Measurements from ENCODE around the gene PLCXD1.
"Not testable (repeated sequence)": the region's sequence is repeated elsewhere in the genome, so short reads cannot be mapped to it uniquely, and the experiment has no call there.

Gene PLCXD1

GRCh38 chrX:295136-295535 is 14.0 kb downstream of the PLCXD1 start:
- DNase-seq: no peak

GRCh38 chrX:298993-299392 is 17.8 kb downstream of the PLCXD1 start:
- DNase-seq: no peak

GRCh38 chrX:300334-300733 is 19.2 kb downstream of the PLCXD1 start:
- DNase-seq: no peak

GRCh38 chrX:302975-303374 is 21.8 kb downstream of the PLCXD1 start:
- no peak for DNase-seq

DNA sequence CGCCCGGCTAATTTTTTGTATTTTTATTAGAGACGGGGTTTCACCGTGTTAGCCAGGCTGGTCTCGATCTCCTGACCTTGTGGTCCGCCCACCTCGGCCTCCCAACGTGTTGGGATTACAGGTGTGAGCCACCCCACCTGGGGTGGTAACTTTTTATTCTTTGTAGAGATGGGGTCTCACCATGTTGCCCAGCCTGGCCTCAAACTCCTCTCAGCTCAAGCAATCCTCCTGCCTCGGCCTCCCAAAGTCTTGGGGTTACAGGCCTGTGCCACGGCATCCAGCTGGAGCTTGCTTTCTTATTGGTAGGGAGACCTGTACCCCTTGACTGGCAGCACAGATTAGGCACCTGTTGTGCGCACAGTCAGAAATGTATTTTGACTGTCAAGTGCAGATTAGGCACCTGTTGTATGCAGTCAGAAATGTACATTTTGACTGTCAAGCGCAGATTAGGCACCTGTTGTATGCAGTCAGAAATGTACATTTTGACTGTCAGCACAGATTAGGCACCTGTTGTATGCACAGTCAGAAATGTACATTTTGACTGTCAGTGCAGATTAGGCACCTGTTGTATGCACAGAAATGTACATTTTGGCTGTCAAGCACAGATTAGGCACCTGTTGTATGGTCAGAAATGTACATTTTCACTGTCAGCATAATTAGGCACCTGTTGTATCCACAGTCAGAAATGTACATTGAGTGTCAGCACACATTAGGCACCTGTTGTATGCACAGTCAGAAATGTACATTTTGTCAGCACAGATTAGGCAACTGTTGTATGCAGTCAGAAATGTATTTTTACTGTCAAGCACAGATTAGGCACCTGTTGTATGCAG is 24.8 kb downstream of the PLCXD1 start:
- not testable (repeated sequence) for DNase-seq

DNA sequence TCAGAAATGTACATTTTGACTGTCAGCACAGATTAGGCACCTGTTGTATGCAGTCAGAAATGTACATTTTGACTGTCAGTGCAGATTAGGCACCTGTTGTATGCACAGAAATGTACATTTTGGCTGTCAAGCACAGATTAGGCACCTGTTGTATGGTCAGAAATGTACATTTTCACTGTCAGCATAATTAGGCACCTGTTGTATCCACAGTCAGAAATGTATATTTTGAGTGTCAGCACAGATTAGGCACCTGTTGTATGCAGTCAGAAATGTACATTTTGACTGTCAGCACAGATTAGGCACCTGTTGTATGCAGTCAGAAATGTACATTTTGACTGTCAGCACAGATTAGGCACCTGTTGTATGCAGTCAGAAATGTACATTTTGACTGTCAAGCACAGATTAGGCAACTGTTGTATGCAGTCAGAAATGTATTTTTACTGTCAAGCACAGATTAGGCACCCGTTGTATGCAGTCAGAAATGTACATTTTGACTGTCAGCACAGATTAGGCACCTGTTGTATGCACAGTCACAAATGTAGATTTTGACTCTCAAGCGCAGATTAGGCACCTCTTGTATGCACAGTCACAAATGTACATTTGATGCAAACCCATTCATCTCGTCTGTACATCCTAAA is 25.6 kb downstream of the PLCXD1 start:
- DNase-seq: not testable (repeated sequence)

DNA sequence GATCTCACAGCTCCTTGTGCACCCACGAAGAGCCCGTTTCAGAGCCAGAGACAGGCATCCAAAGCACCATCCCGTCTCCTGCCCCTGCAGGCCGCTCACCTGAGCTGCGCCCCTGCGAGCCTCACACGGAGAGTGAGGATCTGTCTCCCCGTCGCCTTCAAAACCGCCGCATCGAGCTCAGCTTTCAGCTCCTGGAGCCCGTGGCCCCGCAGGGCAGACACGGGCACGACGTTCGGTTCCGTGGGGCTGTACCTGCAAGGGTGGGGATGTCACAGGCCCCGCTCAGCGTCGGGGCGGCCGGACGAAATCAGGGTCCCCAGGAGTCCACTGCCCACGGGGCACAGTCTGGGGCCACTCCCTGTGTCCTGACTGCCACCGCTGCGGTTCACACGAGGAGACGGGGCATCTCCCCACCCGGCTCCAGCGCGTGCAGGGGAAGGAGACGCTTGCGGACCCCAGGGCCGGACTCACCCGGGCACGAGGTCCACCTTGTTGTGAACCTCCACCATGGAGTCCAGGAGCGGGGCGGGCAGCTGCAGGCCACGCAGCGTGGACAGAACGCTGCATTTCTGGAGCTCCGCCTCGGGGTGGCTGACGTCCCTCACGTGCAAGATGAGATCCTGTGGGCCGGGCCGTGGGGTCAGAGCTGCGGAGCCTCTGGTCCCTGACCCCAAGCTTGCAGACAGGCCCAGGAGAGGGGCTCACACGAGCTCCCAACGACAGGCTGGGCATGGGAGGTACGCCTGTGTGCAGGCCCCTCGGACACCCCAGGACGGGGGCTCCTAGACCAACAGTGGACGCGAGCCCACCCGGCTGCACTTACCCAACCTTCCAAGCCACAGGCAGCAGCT is 26.3 kb downstream of the PLCXD1 start:
- no peak for DNase-seq

- DNase-seq: no peak
These were observed 27.8 kb downstream of the PLCXD1 start for GRCh38 chrX:308821-309520.

DNA sequence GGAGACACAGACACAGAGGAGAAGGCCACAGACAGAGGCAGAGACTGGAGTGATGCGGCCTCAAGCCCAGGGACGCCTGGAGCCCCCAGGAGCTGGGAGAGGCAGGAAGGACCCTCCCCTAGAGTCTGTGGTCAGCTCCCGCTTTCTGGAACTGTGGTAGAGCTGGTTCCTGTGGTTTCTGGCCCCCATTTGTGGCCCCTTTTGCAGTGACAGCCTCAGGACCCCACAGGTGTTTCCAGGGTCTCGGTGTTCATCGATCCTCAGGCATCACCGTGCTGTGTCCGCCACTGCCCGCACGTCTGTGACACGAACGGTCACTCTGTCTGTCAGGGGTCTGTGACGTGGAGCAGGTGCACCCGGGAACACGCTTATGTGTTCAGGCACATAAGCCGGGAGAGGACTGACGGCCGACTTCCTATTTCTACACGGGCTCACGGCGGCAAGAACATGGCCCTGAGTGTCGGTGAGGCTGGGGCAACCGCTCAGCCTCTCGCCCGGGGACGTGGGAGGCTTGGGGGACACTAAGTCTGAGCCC is 29.5 kb downstream of the PLCXD1 start:
- no peak for DNase-seq

GRCh38 chrX:311156-312129 is 30.3 kb downstream of the PLCXD1 start:
- no peak for DNase-seq

DNA sequence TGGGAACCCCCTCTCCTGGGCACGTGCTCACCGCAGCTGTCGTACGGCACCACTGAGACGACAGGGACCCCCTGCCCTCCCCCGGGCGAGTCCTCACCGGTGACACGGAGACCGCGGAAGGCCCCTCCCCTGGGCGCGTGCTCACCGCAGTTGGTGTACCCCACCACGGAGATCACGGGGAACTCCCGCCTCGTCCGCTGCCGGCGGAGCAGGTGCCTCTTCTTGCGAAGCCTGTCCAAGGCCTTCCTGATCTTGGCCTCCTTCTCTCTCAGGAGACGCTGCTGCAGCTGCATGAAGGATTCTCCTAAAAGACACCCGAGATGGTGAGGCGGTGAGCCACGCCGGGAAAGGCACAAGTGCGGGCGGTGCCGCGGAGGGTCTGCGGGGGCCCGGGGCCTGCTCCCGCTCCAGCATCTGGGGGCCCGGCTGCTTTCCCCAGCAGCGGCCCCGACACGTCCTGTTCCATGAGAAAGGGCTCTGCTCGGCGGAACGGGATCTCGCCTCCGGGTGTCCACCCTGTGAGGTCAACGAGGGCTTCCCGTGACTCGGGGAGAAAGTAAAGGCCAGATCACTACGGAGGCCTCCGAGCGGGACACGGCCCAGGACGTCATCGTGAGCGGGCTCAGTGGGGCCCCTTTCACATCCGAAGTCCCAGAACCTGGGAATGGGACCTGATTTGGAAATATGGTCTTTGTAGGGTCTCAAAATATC is 31.6 kb downstream of the PLCXD1 start:
- no peak for DNase-seq

GRCh38 chrX:313546-313945 is 32.4 kb downstream of the PLCXD1 start:
- no peak for DNase-seq

GRCh38 chrX:314049-314448 is 32.9 kb downstream of the PLCXD1 start:
- no peak for DNase-seq

GRCh38 chrX:314781-315595 is 33.8 kb downstream of the PLCXD1 start:
- DNase-seq: no peak

DNA sequence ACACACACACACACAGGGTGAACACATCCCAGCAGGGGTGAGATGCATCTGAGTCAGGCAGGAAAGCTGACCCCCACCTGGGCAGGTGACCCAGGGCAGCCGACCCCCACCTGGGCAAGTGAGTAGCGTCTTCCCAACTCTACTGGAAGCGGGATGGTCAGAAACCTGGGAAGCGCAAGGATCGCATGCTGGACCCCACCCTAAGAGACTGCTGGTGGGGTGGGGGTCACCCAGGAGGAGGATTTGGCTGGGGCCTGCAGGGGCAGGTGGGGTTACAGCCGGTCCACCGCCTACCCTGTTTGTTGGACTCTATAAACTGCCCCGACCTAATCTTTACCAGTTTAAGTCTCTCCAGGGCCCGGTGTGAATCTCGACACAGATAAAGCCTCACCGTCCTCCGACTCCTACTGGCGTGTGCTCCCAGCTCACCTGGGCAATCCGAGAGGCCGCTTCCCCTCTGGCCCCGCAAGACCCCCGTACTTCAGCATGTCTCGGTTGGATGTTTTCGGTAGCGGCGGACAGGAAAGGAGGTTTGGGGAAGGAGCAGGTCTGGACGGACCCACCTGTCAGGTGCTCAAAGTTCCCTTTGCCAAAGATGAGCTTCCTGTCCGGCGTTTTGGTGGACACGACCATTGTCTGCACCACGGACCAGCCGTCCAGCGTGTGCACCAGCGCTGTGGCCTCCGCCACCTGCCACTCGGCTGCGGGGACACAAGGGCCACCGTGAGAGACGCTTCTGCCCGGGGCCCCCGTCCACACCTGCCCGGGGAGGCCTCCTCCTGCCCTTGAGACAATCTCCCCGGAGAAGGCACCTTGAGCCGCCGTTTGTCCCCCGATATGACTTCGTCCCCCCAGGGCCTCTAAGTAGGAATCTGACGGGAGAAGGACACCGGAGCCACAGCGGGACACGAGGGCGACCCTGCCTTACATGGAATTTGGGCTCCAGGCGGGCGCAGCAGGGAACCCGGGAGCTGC is 35.5 kb downstream of the PLCXD1 start:
- no peak for DNase-seq

GRCh38 chrX:317424-318067 is 36.4 kb downstream of the PLCXD1 start:
- no peak for DNase-seq

DNA sequence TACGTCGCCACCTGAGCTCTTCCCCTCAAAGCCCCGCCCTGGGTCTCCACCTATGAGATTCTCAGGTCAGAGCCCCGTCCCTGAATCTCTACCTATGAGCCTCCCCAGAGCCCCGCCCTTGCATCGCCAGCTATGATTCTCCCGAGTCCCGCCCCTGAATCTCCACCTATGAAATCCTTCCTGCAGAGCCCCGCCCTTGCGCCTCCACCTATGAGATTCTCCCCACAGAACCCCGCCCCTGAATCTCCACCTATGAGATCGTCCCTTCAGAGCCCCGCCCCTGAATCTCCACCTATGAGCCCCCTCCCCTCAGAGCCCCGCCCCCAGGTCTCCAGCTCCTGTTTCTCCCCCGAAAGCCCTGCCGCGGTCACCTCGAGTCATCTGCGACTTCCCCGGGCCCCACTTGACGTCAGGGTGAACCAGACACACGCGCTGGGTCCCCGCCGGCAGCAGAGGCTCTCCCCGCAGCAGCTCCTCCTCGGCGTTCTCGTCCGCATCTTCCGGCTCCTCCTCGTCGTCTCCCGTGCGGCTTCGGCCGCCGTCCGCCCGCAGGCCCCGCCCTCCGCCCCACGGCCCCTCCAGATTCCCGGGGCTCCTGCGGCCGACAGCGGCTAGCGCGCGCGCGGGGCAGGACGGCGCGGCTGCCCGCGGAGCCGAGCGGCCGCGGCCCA is 37.0 kb downstream of the PLCXD1 start:
- DNase-seq: no peak
